K562 (cell line): Measurements from ENCODE around the gene AAR2. TPM values are rescaled to one million over a fixed set of nuclear protein-coding genes. Genes with fewer than 3 reads are reported as not detected.

Experiments
- ELF2 ChIP-seq: fragments of 250-450 bp; sonication (Bioruptor Pico); IDR thresholded peaks from 2 replicates; pipeline ENCODE4 v1.5.0; 2021; ENCODE audit warnings: mild to moderate bottlenecking
- ELF4 ChIP-seq: fragments of 450-650 bp; formaldehyde crosslinking; IDR thresholded peaks from 2 replicates; pipeline ENCODE4 v1.4.0; 2022; ENCODE audit warnings: missing genetic modification characterization
- HDAC8 ChIP-seq: fragments of 450-650 bp; IDR thresholded peaks from 2 replicates; pipeline ENCODE4 v1.6.1; 2016; ENCODE audit warnings: mild to moderate bottlenecking, missing genetic modification characterization, moderate library complexity, missing compliant biosample characterization
- HMGN3 ChIP-seq: IDR thresholded peaks from 2 replicates; pipeline ENCODE4 v1.6.1; 2011; ENCODE audit warnings: borderline replicate concordance, low read depth, mild to moderate bottlenecking, mixed read lengths, low read length; ENCODE audit not compliant: insufficient read length; ENCODE audit errors: extremely low read depth
- ILF3 ChIP-seq: fragments of 450-650 bp; IDR thresholded peaks from 2 replicates; pipeline ENCODE4 v1.6.1; 2018; ENCODE audit warnings: antibody characterized with exemption, mild to moderate bottlenecking, moderate library complexity, borderline replicate concordance
- IRF2 ChIP-seq: sonication (generic); formaldehyde crosslinking; IDR thresholded peaks from 2 replicates; pipeline ENCODE4 v1.8.1; 2022; ENCODE audit warnings: mild to moderate bottlenecking, missing genetic modification reagents
- PURB ChIP-seq: sonication (generic); formaldehyde crosslinking; IDR thresholded peaks from 2 replicates; pipeline ENCODE4 v1.9.0; 2021; ENCODE audit warnings: low read depth, mild to moderate bottlenecking, missing genetic modification reagents
- RBM22 ChIP-seq: fragments of 200-400 bp; formaldehyde crosslinking; IDR thresholded peaks from 2 replicates; pipeline ENCODE4 v1.6.1; 2018; ENCODE audit warnings: low read length, low read depth; ENCODE audit not compliant: poor library complexity, severe bottlenecking
- SMARCC2 ChIP-seq: fragments of 450-650 bp; IDR thresholded peaks from 2 replicates; pipeline ENCODE4 v1.6.1; 2017; ENCODE audit warnings: antibody characterized with exemption, moderate library complexity, mild to moderate bottlenecking, low read depth
- TAF9B ChIP-seq: fragments of 450-650 bp; IDR thresholded peaks from 2 replicates; pipeline ENCODE4 v1.6.1; 2018; ENCODE audit warnings: mild to moderate bottlenecking; ENCODE audit not compliant: partially characterized antibody
- U2AF1 ChIP-seq: fragments of 200-400 bp; formaldehyde crosslinking; optimal IDR thresholded peaks from 2 replicates; pipeline ENCODE3; 2017; ENCODE audit warnings: mild to moderate bottlenecking, low read depth, low read length, moderate library complexity
- ZBTB7A ChIP-seq: IDR thresholded peaks from 2 replicates; pipeline ENCODE4 v1.6.1; 2011; ENCODE audit warnings: low read depth, mild to moderate bottlenecking, low read length, moderate library complexity, borderline replicate concordance; ENCODE audit not compliant: control insufficient read depth
- ZFX ChIP-seq: sonication (generic); formaldehyde crosslinking; IDR thresholded peaks from 2 replicates; pipeline ENCODE4 v1.8.0; 2022; ENCODE audit warnings: mild to moderate bottlenecking, missing genetic modification reagents, moderate library complexity
- ZNF695 ChIP-seq: fragments of 450-650 bp; formaldehyde crosslinking; IDR thresholded peaks from 2 replicates; pipeline ENCODE4 v1.4.0; 2020; ENCODE audit warnings: mild to moderate bottlenecking, moderate library complexity
- ZNF77 ChIP-seq: fragments of 250-450 bp; sonication (Bioruptor Pico); IDR thresholded peaks from 2 replicates; pipeline ENCODE4 v1.5.0; 2020
- ZNF79 ChIP-seq: fragments of 250-450 bp; sonication (Bioruptor Pico); IDR thresholded peaks from 2 replicates; pipeline ENCODE4 v1.4.0; 2020; ENCODE audit warnings: low read depth, mild to moderate bottlenecking, moderate library complexity
- polyA plus RNA-seq, 8 experiments: library from polyadenylated mRNA; depleted of rRNA in 4 of 8; stranded (reverse) in 5 of 8; unstranded in 3 of 8; fragments of >200 nt; fragmentation: Nextera tagmentation in 2 of 8; fragmentation: Illumina TruSeq in 1 of 8; extraction: Ambion mirVana in 2 of 8; extraction: Trizol in 1 of 8; gene quantifications; 2 replicates each; pipeline versions ENCODE4 v1.2.1 to v1.2.3, GENCODE V29; 2011 to 2014; ENCODE audit warnings: inconsistent platforms in 1 of 8, missing spikeins in 1 of 8
- total RNA-seq, 7 experiments: library from RNA; depleted of rRNA in 6 of 7; stranded (reverse); fragments of >200 nt in 6 of 7; fragmentation: Illumina TruSeq in 2 of 7; extraction: Trizol in 2 of 7; gene quantifications; 2 replicates each; pipeline versions ENCODE4 v1.2.1 to v1.2.3, GENCODE V29; 2011 to 2021; ENCODE audit warnings: low replicate concordance in 1 of 7
- TF ChIP-seq, protein P1 (sequence below): fragments of 450-650 bp; formaldehyde crosslinking; IDR thresholded peaks from 2 replicates; pipeline ENCODE4 v1.4.0; 2022; ENCODE audit warnings: missing genetic modification characterization
- TF ChIP-seq, protein P2 (sequence below), 2 experiments: fragments of 200-800 bp in 1 of 2; sonication (Bioruptor generic) in 1 of 2; sonication (generic) in 1 of 2; formaldehyde crosslinking in 1 of 2; IDR thresholded peaks in 1 of 2; conservative IDR thresholded peaks in 1 of 2; 2 replicates each; pipeline versions ENCODE4 v1.5.0 to v1.6.1; 2016 to 2020; ENCODE audit warnings: missing compliant biosample characterization in 1 of 2, missing genetic modification characterization in 1 of 2, missing genetic modification reagents in 1 of 2
- TF ChIP-seq, protein P3 (sequence below), 3 experiments: fragments of 200-800 bp in 1 of 3; fragments of 250-450 bp in 1 of 3; fragments of 450-650 bp in 1 of 3; sonication (Bioruptor Pico) in 1 of 3; sonication (Bioruptor generic) in 1 of 3; formaldehyde crosslinking in 1 of 3; IDR thresholded peaks; 2 replicates each; pipeline versions ENCODE4 v1.6.1 to v1.8.0; 2016 to 2022; ENCODE audit warnings: mild to moderate bottlenecking in 2 of 3, missing genetic modification characterization in 2 of 3, missing compliant biosample characterization in 1 of 3, moderate library complexity in 1 of 3
- TF ChIP-seq, protein P4 (sequence below): sonication (generic); formaldehyde crosslinking; IDR thresholded peaks from 2 replicates; pipeline ENCODE4 v1.9.0; 2022; ENCODE audit warnings: mild to moderate bottlenecking, missing genetic modification reagents

AAR2 gene
- total and polyA plus RNA-seq, 9 of the 15 experiments (the other 6 are each of a cell fraction or from before 2014, with no cell fraction given), result 6.5 to 36.2 (median 24.7) TPM

DNA sequence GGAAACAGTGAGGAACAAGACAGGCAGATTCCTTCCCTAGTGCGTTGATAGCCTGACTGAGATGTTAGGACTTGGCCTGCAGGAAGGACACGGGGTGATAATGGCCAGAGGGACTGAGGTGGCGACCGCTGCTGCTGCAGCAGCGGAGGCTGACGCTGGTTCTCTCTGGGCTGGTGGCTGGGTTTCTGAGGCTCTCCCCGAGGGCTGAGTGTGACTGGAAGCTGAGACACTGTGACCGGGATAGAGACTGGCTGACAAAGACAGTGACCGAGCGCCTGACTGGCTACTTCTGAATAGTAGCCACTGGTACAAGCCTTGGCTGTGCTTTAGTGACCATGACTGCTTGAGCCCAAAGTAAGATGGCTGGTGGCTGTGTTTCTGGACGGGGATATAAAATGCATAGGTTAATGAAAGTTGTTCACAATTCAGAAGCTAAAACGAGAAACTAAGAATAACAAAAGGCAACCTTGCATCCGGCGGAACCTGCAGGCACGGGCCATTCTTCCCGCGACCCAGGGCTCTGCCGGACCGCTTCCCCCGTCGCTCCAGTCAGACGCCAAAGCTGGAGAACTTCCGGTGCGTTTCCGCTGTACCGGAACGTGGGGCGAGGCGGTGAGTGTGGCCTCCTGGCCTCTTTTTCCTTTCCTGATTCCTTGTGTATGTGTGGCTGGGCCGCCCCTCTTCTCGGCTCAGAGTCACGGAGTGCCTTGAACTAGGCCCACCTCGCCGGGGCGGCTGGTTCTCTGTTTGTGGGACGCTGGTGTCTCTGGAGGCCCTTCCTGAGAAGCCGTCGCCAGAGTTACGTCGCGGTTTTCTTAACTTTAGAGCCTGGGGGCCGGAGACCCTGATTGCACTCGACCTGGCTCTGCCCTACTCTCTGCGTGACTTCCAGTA, at the start of gene AAR2 (continued):
- TF ChIP-seq, protein P1, sequence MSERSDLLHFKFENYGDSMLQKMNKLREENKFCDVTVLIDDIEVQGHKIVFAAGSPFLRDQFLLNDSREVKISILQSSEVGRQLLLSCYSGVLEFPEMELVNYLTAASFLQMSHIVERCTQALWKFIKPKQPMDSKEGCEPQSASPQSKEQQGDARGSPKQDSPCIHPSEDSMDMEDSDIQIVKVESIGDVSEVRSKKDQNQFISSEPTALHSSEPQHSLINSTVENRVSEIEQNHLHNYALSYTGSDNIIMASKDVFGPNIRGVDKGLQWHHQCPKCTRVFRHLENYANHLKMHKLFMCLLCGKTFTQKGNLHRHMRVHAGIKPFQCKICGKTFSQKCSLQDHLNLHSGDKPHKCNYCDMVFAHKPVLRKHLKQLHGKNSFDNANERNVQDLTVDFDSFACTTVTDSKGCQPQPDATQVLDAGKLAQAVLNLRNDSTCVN (CRISPR knock-in tag), result no peak
- TF ChIP-seq RBM22 (peak; percentile 45), ELF2 (peak; percentile 81; the same call in 1 of the 2 replicates), ZFX (peak; percentile 91), ZBTB7A (0 out of 2 replicates have a peak, but pooled peaks have one; percentile 46), HMGN3 (peak; percentile 55), TAF9B (peak; percentile 93), ILF3 (0 out of 2 replicates have a peak, but pooled peaks have one; percentile 42), HDAC8 (tag) (peak; percentile 78; the same call in 1 of the 2 replicates), SMARCC2 (no peak), ZNF79 (CRISPR knock-in tag) (no peak), IRF2 (CRISPR knock-in tag) (no peak), ELF4 (CRISPR knock-in tag) (no peak), ZNF77 (CRISPR knock-in tag) (no peak), ZNF695 (CRISPR knock-in tag) (no peak), U2AF1 (no peak), PURB (CRISPR knock-in tag) (no peak)
- TF ChIP-seq, protein P2, sequence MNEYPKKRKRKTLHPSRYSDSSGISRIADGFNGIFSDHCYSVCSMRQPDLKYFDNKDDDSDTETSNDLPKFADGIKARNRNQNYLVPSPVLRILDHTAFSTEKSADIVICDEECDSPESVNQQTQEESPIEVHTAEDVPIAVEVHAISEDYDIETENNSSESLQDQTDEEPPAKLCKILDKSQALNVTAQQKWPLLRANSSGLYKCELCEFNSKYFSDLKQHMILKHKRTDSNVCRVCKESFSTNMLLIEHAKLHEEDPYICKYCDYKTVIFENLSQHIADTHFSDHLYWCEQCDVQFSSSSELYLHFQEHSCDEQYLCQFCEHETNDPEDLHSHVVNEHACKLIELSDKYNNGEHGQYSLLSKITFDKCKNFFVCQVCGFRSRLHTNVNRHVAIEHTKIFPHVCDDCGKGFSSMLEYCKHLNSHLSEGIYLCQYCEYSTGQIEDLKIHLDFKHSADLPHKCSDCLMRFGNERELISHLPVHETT (CRISPR knock-in tag; conservative IDR thresholded peaks at IDR 0.05 in 1 of 2, IDR thresholded peaks at IDR 0.05 in 1 of 2), result peak in 1 of 2 experiments; percentile 91; a peak in 2 of 4 replicates
- TF ChIP-seq, protein P3, sequence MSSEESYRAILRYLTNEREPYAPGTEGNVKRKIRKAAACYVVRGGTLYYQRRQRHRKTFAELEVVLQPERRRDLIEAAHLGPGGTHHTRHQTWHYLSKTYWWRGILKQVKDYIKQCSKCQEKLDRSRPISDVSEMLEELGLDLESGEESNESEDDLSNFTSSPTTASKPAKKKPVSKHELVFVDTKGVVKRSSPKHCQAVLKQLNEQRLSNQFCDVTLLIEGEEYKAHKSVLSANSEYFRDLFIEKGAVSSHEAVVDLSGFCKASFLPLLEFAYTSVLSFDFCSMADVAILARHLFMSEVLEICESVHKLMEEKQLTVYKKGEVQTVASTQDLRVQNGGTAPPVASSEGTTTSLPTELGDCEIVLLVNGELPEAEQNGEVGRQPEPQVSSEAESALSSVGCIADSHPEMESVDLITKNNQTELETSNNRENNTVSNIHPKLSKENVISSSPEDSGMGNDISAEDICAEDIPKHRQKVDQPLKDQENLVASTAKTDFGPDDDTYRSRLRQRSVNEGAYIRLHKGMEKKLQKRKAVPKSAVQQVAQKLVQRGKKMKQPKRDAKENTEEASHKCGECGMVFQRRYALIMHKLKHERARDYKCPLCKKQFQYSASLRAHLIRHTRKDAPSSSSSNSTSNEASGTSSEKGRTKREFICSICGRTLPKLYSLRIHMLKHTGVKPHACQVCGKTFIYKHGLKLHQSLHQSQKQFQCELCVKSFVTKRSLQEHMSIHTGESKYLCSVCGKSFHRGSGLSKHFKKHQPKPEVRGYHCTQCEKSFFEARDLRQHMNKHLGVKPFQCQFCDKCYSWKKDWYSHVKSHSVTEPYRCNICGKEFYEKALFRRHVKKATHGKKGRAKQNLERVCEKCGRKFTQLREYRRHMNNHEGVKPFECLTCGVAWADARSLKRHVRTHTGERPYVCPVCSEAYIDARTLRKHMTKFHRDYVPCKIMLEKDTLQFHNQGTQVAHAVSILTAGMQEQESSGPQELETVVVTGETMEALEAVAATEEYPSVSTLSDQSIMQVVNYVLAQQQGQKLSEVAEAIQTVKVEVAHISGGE (CRISPR knock-in tag; IDR thresholded peaks at IDR 0.05), result peak; percentile 96 to 100 (median 99)
- TF ChIP-seq, protein P4, sequence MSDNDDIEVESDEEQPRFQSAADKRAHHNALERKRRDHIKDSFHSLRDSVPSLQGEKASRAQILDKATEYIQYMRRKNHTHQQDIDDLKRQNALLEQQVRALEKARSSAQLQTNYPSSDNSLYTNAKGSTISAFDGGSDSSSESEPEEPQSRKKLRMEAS, result peak; percentile 75
